K562 (cell line): Measurements from ENCODE around the gene CTDSP2. TPM values are rescaled to one million over a fixed set of nuclear protein-coding genes. Genes with fewer than 3 reads are reported as not detected.

Experiments
- FOSL1 ChIP-seq: fragments of 200-800 bp; sonication (Bioruptor generic); conservative IDR thresholded peaks from 2 replicates; pipeline ENCODE4 v1.6.1; 2016; ENCODE audit warnings: missing genetic modification characterization, missing compliant biosample characterization
- GTF2F1 ChIP-seq: IDR thresholded peaks from 2 replicates; pipeline ENCODE4 v1.6.1; 2011; ENCODE audit warnings: low read depth, low read length, improper control_type of control experiment
- NFRKB ChIP-seq: fragments of 450-650 bp; IDR thresholded peaks from 2 replicates; pipeline ENCODE4 v1.6.1; 2016; ENCODE audit warnings: low read depth
- NRF1 ChIP-seq, 2 experiments: fragments of 450-650 bp; IDR thresholded peaks in 1 of 2; conservative IDR thresholded peaks in 1 of 2; 2 replicates each; pipeline ENCODE4 v1.6.1; 2014; ENCODE audit warnings: mild to moderate bottlenecking in 2 of 2
- SMAD1 ChIP-seq: fragments of 150-350 bp; IDR thresholded peaks from 2 replicates; pipeline ENCODE4 v1.6.1; 2014; ENCODE audit warnings: low read length, low read depth; ENCODE audit not compliant: partially characterized antibody
- TBL1XR1 ChIP-seq, 2 experiments: IDR thresholded peaks; 2 replicates each; pipeline ENCODE4 v1.6.1; 2012; ENCODE audit warnings: improper control_type of control experiment in 2 of 2, low read length in 2 of 2, mild to moderate bottlenecking in 1 of 2
- ZNF23 ChIP-seq: fragments of 250-450 bp; sonication (Bioruptor Pico); IDR thresholded peaks from 2 replicates; pipeline ENCODE4 v1.4.0; 2020; ENCODE audit warnings: mild to moderate bottlenecking
- ZNF24 ChIP-seq: fragments of 450-650 bp; IDR thresholded peaks from 2 replicates; pipeline ENCODE4 v1.6.1; 2016
- ZNF324 ChIP-seq: fragments of 250-450 bp; sonication (Bioruptor Pico); IDR thresholded peaks from 2 replicates; pipeline ENCODE4 v1.4.0; 2020; ENCODE audit warnings: mild to moderate bottlenecking
- polyA plus RNA-seq, 8 experiments: library from polyadenylated mRNA; depleted of rRNA in 4 of 8; stranded (reverse) in 5 of 8; unstranded in 3 of 8; fragments of >200 nt; fragmentation: Nextera tagmentation in 2 of 8; fragmentation: Illumina TruSeq in 1 of 8; extraction: Ambion mirVana in 2 of 8; extraction: Trizol in 1 of 8; gene quantifications; 2 replicates each; pipeline versions ENCODE4 v1.2.1 to v1.2.3, GENCODE V29; 2011 to 2014; ENCODE audit warnings: inconsistent platforms in 1 of 8, missing spikeins in 1 of 8
- total RNA-seq, 7 experiments: library from RNA; depleted of rRNA in 6 of 7; stranded (reverse); fragments of >200 nt in 6 of 7; fragmentation: Illumina TruSeq in 2 of 7; extraction: Trizol in 2 of 7; gene quantifications; 2 replicates each; pipeline versions ENCODE4 v1.2.1 to v1.2.3, GENCODE V29; 2011 to 2021; ENCODE audit warnings: low replicate concordance in 1 of 7
- TF ChIP-seq, protein P1 (sequence below): sonication (generic); formaldehyde crosslinking; IDR thresholded peaks from 2 replicates; pipeline ENCODE4 v1.8.1; 2022; ENCODE audit warnings: missing genetic modification reagents
- TF ChIP-seq, protein P2 (sequence below): fragments of 250-450 bp; sonication (Bioruptor Pico); IDR thresholded peaks from 2 replicates; pipeline ENCODE4 v1.9.0; 2021; ENCODE audit warnings: mild to moderate bottlenecking
- TF ChIP-seq, protein P3 (sequence below): fragments of 450-650 bp; IDR thresholded peaks from 2 replicates; pipeline ENCODE4 v1.6.1; 2016; ENCODE audit warnings: low read depth, mild to moderate bottlenecking, moderate library complexity
- TF ChIP-seq, protein P4 (sequence below): IDR thresholded peaks from 2 replicates; pipeline ENCODE4 v1.6.1; 2011; ENCODE audit not compliant: insufficient read length; ENCODE audit errors: extremely low read depth
- TF ChIP-seq, protein P5 (sequence below), 2 experiments: fragments of 150-350 bp in 1 of 2; IDR thresholded peaks; 2 replicates each; pipeline ENCODE4 v1.6.1; 2012 to 2016; ENCODE audit warnings: low read depth in 2 of 2, low read length in 2 of 2, mild to moderate bottlenecking in 1 of 2, moderate library complexity in 1 of 2
- TF ChIP-seq, protein P6 (sequence below): fragments of 450-650 bp; IDR thresholded peaks from 2 replicates; pipeline ENCODE4 v1.6.1; 2018; ENCODE audit not compliant: partially characterized antibody

CTDSP2 gene
- total and polyA plus RNA-seq, 9 of the 15 experiments (the other 6 are each of a cell fraction or from before 2014, with no cell fraction given), result 20.4 to 108 (median 47.7) TPM

DNA sequence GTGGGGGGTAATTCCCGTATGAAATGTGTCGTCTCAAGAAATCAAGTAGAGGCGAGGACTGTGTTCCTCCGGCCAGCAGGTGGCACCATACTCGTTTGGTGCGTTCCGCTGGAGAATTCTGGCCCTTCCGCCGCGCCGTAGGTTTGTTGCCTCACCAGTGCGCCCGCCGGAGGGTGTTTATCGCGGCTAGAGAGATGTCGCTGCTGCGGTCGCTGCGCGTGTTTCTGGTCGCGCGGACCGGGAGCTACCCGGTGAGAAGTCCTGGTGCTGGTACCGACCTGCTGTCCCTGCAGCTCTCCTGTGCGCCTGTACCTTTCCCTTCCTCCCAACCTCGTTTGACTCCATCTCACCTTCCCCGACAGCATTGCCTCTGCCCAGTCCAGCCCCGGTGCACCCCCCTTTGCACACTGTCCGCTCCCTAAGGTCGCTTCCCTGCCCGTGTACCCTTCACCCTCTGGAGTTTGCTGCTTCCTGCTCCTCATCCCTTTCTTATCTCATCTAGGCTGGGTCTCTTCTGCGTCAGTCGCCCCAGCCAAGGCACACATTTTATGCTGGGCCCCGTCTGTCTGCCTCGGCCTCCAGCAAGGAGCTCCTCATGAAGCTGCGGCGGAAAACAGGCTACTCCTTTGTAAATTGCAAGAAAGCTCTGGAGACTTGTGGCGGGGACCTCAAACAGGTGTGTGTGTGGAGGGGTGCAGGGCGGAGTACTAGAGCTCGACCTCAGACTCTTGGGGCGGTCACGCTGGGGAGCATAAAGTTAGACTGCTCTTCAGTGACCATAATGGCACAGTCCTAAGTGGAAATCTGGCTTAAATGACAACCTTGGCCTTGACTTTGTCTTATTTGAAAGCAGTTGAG is 63.7 kb downstream of the CTDSP2 start, which contains the start of gene TSFM (continued):
- TF ChIP-seq, protein P1, sequence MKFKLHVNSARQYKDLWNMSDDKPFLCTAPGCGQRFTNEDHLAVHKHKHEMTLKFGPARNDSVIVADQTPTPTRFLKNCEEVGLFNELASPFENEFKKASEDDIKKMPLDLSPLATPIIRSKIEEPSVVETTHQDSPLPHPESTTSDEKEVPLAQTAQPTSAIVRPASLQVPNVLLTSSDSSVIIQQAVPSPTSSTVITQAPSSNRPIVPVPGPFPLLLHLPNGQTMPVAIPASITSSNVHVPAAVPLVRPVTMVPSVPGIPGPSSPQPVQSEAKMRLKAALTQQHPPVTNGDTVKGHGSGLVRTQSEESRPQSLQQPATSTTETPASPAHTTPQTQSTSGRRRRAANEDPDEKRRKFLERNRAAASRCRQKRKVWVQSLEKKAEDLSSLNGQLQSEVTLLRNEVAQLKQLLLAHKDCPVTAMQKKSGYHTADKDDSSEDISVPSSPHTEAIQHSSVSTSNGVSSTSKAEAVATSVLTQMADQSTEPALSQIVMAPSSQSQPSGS (CRISPR knock-in tag), result 0 out of 2 replicates have a peak, but pooled peaks have one; percentile 38
- peak in 1 of 2 experiments; percentile 86; a peak in 2 of 4 replicates for TF ChIP-seq TBL1XR1 (IDR thresholded peaks at IDR 0.05; ENCODE audit: low read length in 2 of 2)
- TF ChIP-seq NRF1 (conservative IDR thresholded peaks at IDR 0.05 in 1 of 2, IDR thresholded peaks at IDR 0.05 in 1 of 2), result peak; percentile 55 to 71; a peak in 3 of 4 replicates
- TF ChIP-seq, protein P2, sequence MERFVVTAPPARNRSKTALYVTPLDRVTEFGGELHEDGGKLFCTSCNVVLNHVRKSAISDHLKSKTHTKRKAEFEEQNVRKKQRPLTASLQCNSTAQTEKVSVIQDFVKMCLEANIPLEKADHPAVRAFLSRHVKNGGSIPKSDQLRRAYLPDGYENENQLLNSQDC (CRISPR knock-in tag), result 0 out of 2 replicates have a peak, but pooled peaks have one; percentile 46
- TF ChIP-seq ZNF24, result peak; percentile 43; the same call in 1 of the 2 replicates
- TF ChIP-seq FOSL1 (tag), result peak; percentile 61
- TF ChIP-seq, protein P3, sequence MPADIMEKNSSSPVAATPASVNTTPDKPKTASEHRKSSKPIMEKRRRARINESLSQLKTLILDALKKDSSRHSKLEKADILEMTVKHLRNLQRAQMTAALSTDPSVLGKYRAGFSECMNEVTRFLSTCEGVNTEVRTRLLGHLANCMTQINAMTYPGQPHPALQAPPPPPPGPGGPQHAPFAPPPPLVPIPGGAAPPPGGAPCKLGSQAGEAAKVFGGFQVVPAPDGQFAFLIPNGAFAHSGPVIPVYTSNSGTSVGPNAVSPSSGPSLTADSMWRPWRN, result 0 out of 2 replicates have a peak, but pooled peaks have one; percentile 38
- no peak for TF ChIP-seq ZNF324 (CRISPR knock-in tag)
- peak; percentile 66 for TF ChIP-seq NFRKB
- TF ChIP-seq, protein P4, sequence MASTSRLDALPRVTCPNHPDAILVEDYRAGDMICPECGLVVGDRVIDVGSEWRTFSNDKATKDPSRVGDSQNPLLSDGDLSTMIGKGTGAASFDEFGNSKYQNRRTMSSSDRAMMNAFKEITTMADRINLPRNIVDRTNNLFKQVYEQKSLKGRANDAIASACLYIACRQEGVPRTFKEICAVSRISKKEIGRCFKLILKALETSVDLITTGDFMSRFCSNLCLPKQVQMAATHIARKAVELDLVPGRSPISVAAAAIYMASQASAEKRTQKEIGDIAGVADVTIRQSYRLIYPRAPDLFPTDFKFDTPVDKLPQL, result no peak
- TF ChIP-seq, protein P5, sequence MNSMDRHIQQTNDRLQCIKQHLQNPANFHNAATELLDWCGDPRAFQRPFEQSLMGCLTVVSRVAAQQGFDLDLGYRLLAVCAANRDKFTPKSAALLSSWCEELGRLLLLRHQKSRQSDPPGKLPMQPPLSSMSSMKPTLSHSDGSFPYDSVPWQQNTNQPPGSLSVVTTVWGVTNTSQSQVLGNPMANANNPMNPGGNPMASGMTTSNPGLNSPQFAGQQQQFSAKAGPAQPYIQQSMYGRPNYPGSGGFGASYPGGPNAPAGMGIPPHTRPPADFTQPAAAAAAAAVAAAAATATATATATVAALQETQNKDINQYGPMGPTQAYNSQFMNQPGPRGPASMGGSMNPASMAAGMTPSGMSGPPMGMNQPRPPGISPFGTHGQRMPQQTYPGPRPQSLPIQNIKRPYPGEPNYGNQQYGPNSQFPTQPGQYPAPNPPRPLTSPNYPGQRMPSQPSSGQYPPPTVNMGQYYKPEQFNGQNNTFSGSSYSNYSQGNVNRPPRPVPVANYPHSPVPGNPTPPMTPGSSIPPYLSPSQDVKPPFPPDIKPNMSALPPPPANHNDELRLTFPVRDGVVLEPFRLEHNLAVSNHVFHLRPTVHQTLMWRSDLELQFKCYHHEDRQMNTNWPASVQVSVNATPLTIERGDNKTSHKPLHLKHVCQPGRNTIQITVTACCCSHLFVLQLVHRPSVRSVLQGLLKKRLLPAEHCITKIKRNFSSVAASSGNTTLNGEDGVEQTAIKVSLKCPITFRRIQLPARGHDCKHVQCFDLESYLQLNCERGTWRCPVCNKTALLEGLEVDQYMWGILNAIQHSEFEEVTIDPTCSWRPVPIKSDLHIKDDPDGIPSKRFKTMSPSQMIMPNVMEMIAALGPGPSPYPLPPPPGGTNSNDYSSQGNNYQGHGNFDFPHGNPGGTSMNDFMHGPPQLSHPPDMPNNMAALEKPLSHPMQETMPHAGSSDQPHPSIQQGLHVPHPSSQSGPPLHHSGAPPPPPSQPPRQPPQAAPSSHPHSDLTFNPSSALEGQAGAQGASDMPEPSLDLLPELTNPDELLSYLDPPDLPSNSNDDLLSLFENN (IDR thresholded peaks at IDR 0.05; ENCODE audit: low read depth in 2 of 2, low read length in 2 of 2), result peak in 1 of 2 experiments; percentile 16; a peak in 1 of 4 replicates
- TF ChIP-seq GTF2F1, result 0 out of 2 replicates have a peak, but pooled peaks have one; percentile 76
- peak; percentile 74 for TF ChIP-seq SMAD1
- TF ChIP-seq, protein P6, sequence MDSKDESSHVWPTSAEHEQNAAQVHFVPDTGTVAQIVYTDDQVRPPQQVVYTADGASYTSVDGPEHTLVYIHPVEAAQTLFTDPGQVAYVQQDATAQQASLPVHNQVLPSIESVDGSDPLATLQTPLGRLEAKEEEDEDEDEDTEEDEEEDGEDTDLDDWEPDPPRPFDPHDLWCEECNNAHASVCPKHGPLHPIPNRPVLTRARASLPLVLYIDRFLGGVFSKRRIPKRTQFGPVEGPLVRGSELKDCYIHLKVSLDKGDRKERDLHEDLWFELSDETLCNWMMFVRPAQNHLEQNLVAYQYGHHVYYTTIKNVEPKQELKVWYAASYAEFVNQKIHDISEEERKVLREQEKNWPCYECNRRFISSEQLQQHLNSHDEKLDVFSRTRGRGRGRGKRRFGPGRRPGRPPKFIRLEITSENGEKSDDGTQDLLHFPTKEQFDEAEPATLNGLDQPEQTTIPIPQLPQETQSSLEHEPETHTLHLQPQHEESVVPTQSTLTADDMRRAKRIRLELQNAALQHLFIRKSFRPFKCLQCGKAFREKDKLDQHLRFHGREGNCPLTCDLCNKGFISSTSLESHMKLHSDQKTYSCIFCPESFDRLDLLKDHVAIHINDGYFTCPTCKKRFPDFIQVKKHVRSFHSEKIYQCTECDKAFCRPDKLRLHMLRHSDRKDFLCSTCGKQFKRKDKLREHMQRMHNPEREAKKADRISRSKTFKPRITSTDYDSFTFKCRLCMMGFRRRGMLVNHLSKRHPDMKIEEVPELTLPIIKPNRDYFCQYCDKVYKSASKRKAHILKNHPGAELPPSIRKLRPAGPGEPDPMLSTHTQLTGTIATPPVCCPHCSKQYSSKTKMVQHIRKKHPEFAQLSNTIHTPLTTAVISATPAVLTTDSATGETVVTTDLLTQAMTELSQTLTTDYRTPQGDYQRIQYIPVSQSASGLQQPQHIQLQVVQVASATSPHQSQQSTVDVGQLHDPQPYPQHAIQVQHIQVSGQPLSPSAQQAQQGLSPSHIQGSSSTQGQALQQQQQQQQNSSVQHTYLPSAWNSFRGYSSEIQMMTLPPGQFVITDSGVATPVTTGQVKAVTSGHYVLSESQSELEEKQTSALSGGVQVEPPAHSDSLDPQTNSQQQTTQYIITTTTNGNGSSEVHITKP, result peak; percentile 54
- no peak for TF ChIP-seq ZNF23 (CRISPR knock-in tag)
